Prostate gland (tissue), 2 donors: ENCODE data around the gene IDH3G. TPM values are rescaled to one million over a fixed set of nuclear protein-coding genes. Genes with fewer than 3 reads are reported as not detected.

ENCODE experiments used
- DNase-seq: peaks from one replicate; pipeline ENCODE4 v3.0.0-alpha.2; 2019; ENCODE audit warnings: low spot score
- H3K27ac ChIP-seq, 2 donors: fragments of 200-600 bp; sonication (generic); 2 replicates each; pipeline ENCODE4 v1.5.1; 2017 to 2019
- H3K27me3 ChIP-seq: fragments of 200-600 bp; sonication (generic); replicated peaks from 2 replicates; pipeline ENCODE4 v1.5.1; 2019; ENCODE audit not compliant: insufficient read depth
- H3K36me3 ChIP-seq, 2 donors: fragments of 200-600 bp; sonication (generic); 1 replicate in 1 of 2; 2 replicates in 1 of 2; pipeline versions ENCODE4 v1.5.1 to v1.8.1; 2017 to 2019
- H3K4me1 ChIP-seq: fragments of 200-600 bp; sonication (generic); replicated peaks from 2 replicates; pipeline ENCODE4 v1.5.1; 2019
- H3K4me3 ChIP-seq, 2 donors: fragments of 200-600 bp; sonication (generic); 2 replicates each; pipeline ENCODE4 v1.5.1; 2017 to 2019
- H3K9me3 ChIP-seq: fragments of 200-600 bp; sonication (generic); 2 replicates; pipeline ENCODE4 v1.5.1; 2017
- POLR2A ChIP-seq: fragments of 450-650 bp; IDR thresholded peaks from one replicate; pipeline ENCODE4 v1.6.1; 2016; ENCODE audit warnings: antibody characterized with exemption, mild to moderate bottlenecking
- POLR2AphosphoS5 ChIP-seq: sonication (generic); formaldehyde crosslinking; IDR thresholded peaks from one replicate; pipeline ENCODE4 v1.6.1; 2017; ENCODE audit warnings: antibody characterized with exemption
- WGBS: methylation state at CpG from one replicate; pipeline ENCODE4 v1.1.5; 2018; 5-methylcytosine and 5-hydroxymethylcytosine counted together
- intact Hi-C: fragments of 100-400 bp; cut with DNase I; formaldehyde crosslinking; loops from one replicate; pipeline ENCODE4 v1.14.2; 2022
- total RNA-seq, 2 donors: library from RNA; depleted of rRNA; stranded (reverse); fragments of >200 nt; gene quantifications; one replicate each; pipeline ENCODE4 v1.1.0, GENCODE V29; 2016
- TF ChIP-seq, protein P1 (sequence below), 4 experiments: fragments of 200-600 bp in 2 of 4; fragments of 450-650 bp in 2 of 4; sonication (generic) in 2 of 4; IDR thresholded peaks; 1 replicate in 3 of 4; 2 replicates in 1 of 4; pipeline ENCODE4 v1.5.1; 2016 to 2019; ENCODE audit warnings: antibody characterized with exemption in 4 of 4, mild to moderate bottlenecking in 2 of 4, moderate library complexity in 2 of 4

Gene IDH3G
- total RNA-seq, 2 donors from 2014 or later, result 106 to 122 TPM

DNA sequence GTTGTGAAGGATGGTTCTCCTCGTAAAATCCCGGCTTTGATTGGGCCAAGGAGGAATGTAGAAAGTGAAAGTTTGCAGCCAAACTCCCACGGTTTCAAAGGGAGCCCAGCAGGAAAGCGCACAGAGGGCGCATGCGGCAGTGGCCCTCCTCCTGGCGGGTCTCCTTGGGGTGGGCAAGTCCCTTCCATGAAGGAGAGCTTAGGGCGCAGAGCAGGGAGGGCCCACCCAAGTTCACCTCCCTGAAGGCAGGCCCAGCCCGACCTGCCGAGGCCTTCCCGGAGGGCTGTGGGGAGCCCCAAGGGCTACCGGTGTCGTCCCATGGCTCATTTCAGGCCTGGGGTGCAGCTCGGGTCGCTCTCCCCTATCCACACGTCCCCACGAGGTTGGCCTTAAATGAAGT, 34.1 kb upstream of the IDH3G start:
- Histone ChIP-seq H3K9me3 (no peaks in the 10 kb centered on the region), H3K27ac (no peak overlapping the region), H3K4me1 (no peaks in the 10 kb centered on the region), H3K4me3 (no peak overlapping the region), H3K36me3 (no peaks in the 10 kb centered on the region), H3K27me3 (no peaks in the 10 kb centered on the region)
- WGBS, result 35% methylated on average over 3 of the region's 17 CpGs
- intact Hi-C loops, result no loop called here
- DNase-seq, result no peak
- TF ChIP-seq POLR2A, result no peak
- no peak for TF ChIP-seq POLR2AphosphoS5

DNA sequence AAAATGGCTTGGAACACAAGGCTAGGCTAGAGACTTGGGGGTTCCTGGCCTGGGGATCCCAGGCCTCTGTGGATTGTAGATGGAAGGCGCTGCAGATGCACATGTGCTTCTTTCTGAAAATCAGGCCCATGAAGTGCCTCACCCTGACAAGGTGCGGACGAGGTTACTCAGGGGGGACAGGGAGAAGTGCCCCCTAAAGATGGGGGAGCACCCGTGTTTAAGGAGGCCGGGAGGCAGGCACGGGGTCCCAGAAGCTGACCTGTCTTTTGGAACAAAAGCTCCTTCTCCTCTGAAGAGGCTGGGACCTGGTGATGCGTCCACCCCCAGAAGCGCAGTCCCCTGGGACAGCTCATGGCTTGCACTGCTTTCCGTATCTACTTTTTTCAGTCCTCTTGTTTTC, 33.7 kb upstream of the IDH3G start:
- Histone ChIP-seq H3K4me3 (no peak overlapping the region), H3K36me3 (no peaks in the 10 kb centered on the region), H3K27me3 (no peaks in the 10 kb centered on the region), H3K27ac (no peak overlapping the region), H3K4me1 (no peaks in the 10 kb centered on the region), H3K9me3 (no peaks in the 10 kb centered on the region)
- 91% methylated on average over 9 of the region's 9 CpGs for WGBS
- intact Hi-C loops, result no loop called here
- no peak for DNase-seq
- TF ChIP-seq, protein P1, sequence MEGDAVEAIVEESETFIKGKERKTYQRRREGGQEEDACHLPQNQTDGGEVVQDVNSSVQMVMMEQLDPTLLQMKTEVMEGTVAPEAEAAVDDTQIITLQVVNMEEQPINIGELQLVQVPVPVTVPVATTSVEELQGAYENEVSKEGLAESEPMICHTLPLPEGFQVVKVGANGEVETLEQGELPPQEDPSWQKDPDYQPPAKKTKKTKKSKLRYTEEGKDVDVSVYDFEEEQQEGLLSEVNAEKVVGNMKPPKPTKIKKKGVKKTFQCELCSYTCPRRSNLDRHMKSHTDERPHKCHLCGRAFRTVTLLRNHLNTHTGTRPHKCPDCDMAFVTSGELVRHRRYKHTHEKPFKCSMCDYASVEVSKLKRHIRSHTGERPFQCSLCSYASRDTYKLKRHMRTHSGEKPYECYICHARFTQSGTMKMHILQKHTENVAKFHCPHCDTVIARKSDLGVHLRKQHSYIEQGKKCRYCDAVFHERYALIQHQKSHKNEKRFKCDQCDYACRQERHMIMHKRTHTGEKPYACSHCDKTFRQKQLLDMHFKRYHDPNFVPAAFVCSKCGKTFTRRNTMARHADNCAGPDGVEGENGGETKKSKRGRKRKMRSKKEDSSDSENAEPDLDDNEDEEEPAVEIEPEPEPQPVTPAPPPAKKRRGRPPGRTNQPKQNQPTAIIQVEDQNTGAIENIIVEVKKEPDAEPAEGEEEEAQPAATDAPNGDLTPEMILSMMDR (IDR thresholded peaks at IDR 0.05), result no peak
- TF ChIP-seq POLR2AphosphoS5 (no peak), POLR2A (no peak)

DNA sequence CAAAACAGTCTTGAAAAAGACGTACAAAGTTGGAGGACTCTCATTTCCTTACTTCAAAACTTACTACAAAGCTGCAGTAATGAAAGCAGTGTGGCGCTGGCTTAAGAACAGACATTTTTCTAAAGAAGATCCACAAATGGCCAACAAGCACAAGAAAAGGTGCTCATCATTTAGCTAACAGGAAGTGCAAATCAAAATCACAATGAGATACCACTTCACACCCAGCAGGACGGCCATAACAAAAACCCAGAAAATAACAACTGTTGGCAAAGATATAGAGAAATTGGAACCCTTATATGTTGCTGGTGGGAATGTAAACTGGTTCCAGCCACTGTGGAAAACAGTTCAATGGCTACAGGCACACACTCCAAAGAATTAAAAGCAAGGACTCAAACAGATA, 32.8 kb upstream of the IDH3G start:
- intact Hi-C loops, result no loop called here
- Histone ChIP-seq H3K27me3 (no peaks in the 10 kb centered on the region), H3K9me3 (no peaks in the 10 kb centered on the region), H3K36me3 (no peaks in the 10 kb centered on the region), H3K4me1 (no peaks in the 10 kb centered on the region), H3K4me3 (no peak overlapping the region), H3K27ac (no peak overlapping the region)
- no peak for DNase-seq
- TF ChIP-seq POLR2AphosphoS5, result no peak
- TF ChIP-seq, protein P1 (IDR thresholded peaks at IDR 0.05), result no peak
- TF ChIP-seq POLR2A, result no peak
- WGBS, result 85% methylated on average over 3 of the region's 3 CpGs

DNA sequence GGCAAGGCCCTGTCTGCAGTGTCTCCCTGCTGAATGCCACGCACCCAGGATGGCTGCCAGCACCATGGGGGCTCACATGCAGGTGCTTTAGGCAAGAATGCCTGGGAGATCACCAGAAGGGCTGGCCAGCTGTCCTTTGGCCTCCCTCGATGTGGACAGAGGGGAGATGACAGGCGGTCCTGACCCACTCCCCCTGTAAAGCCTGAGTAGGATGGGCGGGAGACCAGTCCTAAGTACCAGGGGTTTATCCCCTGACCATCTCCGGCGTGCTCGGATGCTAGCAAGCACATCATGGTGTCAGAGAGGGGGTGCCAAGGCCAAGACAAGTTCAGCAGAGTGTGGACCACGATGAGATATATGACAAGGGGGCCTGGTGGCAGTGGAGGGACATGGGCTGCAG, 30.9 kb upstream of the IDH3G start:
- 80% methylated on average over 1 of the region's 8 CpGs for whole genome bisulfite sequencing
- no peaks in the 10 kb centered on the region for H3K27me3 ChIP-seq
- no peaks in the 10 kb centered on the region for H3K4me1 ChIP-seq
- intact Hi-C loops, result no loop called here
- no peaks in the 10 kb centered on the region for H3K36me3 ChIP-seq
- no peak overlapping the region for H3K27ac ChIP-seq
- DNase-seq, result no peak
- TF ChIP-seq POLR2A (no peak), POLR2AphosphoS5 (no peak)
- TF ChIP-seq, protein P1 (IDR thresholded peaks at IDR 0.05), result no peak
- no peak overlapping the region for H3K4me3 ChIP-seq
- no peaks in the 10 kb centered on the region for H3K9me3 ChIP-seq

DNA sequence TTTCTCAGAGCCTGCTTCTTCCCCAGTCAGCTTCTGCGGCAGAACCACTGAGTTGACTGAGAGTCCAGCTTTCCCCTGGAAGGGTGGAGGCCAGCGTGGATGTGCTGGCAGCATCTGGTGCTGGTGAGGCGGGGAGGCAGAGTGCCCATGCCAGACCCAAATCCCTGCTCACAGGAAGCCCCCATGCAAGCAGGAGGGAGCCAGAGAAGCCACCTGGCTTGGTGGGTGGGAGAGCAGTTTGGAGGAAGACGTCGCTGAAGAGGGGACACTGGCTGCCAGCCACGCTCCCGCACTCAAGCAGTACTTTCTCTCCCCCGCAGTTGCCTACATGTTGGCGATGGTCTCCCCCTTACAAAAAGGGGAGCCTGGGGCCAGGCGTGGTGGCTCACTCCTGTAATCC, 30.2 kb upstream of the IDH3G start:
- intact Hi-C loops, result no loop called here
- no peaks in the 10 kb centered on the region for H3K27me3 ChIP-seq
- H3K4me1 ChIP-seq, result no peaks in the 10 kb centered on the region
- H3K36me3 ChIP-seq, result no peaks in the 10 kb centered on the region
- H3K9me3 ChIP-seq, result no peaks in the 10 kb centered on the region
- no peak for DNase-seq
- H3K4me3 ChIP-seq, result no peak overlapping the region
- TF ChIP-seq, protein P1 (IDR thresholded peaks at IDR 0.05), result no peak
- TF ChIP-seq POLR2AphosphoS5 (no peak), POLR2A (no peak)
- no peak overlapping the region for H3K27ac ChIP-seq
- 85% methylated on average over 9 of the region's 10 CpGs for WGBS
